ENCODE data around the gene KLHL10. TPM values are rescaled to one million over a fixed set of nuclear protein-coding genes. Genes with fewer than 3 reads are reported as not detected.

The KLHL10 gene
- total and polyA plus RNA-seq, 2 of the 13 experiments (the other 11 are each of a cell fraction or from before 2014, with no cell fraction given), result 0.04 to 0.08 TPM

DNA sequence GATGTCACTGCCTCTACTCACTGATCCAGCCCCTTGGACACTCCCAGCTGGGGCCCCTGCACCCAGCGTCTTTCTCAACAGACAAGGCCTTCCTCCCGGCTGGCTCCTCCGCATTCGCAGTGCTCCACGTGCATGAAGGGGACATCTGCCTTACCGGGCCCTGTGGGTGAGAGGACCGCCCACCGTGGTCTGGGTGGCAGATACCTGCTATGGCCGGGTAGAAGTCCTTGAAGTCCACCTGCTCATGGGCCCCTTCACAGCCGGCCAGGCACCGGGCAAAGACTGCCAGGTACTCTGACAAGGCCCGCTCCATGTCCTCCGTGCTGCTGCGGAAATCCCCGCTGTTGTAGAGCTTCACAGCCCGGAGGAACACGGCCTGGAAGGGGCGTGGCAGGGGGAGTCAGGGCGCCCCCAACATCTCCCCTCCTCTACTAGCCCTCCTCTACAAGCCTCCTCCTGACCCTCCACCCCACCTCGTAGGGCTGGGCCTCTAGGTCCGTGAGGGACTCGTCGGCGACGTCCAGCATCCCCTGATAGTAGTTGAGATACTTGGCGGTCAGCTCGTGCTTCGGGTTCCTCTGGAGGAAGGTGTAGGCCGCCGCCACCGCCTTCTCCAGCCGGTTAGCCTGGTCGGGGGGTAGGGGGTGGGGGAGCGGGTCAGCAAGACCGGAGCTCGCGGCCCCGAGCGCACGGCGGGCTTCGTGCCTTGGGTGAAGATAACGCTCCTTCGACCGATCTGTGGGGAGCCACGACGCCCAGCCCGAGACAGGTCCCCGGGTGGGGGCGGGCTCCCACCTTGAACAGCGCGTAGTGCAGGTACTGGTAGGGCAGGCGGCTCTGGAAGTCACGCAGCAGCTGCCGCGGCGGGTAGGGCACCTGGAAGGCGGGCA, 26.7 kb upstream of the KLHL10 start (continued):
- TF ChIP-seq, protein P1, sequence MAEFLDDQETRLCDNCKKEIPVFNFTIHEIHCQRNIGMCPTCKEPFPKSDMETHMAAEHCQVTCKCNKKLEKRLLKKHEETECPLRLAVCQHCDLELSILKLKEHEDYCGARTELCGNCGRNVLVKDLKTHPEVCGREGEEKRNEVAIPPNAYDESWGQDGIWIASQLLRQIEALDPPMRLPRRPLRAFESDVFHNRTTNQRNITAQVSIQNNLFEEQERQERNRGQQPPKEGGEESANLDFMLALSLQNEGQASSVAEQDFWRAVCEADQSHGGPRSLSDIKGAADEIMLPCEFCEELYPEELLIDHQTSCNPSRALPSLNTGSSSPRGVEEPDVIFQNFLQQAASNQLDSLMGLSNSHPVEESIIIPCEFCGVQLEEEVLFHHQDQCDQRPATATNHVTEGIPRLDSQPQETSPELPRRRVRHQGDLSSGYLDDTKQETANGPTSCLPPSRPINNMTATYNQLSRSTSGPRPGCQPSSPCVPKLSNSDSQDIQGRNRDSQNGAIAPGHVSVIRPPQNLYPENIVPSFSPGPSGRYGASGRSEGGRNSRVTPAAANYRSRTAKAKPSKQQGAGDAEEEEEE (CRISPR knock-in tag; IDR thresholded peaks at IDR 0.05; ENCODE audit: borderline replicate concordance), result no peak
- TF ChIP-seq, protein P2, sequence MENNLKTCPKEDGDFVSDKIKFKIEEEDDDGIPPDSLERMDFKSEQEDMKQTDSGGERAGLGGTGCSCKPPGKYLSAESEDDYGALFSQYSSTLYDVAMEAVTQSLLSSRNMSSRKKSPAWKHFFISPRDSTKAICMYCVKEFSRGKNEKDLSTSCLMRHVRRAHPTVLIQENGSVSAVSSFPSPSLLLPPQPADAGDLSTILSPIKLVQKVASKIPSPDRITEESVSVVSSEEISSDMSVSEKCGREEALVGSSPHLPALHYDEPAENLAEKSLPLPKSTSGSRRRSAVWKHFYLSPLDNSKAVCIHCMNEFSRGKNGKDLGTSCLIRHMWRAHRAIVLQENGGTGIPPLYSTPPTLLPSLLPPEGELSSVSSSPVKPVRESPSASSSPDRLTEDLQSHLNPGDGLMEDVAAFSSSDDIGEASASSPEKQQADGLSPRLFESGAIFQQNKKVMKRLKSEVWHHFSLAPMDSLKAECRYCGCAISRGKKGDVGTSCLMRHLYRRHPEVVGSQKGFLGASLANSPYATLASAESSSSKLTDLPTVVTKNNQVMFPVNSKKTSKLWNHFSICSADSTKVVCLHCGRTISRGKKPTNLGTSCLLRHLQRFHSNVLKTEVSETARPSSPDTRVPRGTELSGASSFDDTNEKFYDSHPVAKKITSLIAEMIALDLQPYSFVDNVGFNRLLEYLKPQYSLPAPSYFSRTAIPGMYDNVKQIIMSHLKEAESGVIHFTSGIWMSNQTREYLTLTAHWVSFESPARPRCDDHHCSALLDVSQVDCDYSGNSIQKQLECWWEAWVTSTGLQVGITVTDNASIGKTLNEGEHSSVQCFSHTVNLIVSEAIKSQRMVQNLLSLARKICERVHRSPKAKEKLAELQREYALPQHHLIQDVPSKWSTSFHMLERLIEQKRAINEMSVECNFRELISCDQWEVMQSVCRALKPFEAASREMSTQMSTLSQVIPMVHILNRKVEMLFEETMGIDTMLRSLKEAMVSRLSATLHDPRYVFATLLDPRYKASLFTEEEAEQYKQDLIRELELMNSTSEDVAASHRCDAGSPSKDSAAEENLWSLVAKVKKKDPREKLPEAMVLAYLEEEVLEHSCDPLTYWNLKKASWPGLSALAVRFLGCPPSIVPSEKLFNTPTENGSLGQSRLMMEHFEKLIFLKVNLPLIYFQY (CRISPR knock-in tag; IDR thresholded peaks at IDR 0.05; ENCODE audit: borderline replicate concordance), result 0 out of 2 replicates have a peak, but pooled peaks have one; percentile 28
- TF ChIP-seq ZNF17 (CRISPR knock-in tag; IDR thresholded peaks at IDR 0.05), result no peak
- peak; percentile 51; the same call in 1 of the 2 replicates for TF ChIP-seq ZFP41 (CRISPR knock-in tag; IDR thresholded peaks at IDR 0.05; ENCODE audit: borderline replicate concordance)
- TF ChIP-seq RELA (CRISPR knock-in tag; IDR thresholded peaks at IDR 0.05), result no peak
- TF ChIP-seq ZSCAN31 (CRISPR knock-in tag; IDR thresholded peaks at IDR 0.05; ENCODE audit: low read depth), result no peak
- TF ChIP-seq, protein P3, sequence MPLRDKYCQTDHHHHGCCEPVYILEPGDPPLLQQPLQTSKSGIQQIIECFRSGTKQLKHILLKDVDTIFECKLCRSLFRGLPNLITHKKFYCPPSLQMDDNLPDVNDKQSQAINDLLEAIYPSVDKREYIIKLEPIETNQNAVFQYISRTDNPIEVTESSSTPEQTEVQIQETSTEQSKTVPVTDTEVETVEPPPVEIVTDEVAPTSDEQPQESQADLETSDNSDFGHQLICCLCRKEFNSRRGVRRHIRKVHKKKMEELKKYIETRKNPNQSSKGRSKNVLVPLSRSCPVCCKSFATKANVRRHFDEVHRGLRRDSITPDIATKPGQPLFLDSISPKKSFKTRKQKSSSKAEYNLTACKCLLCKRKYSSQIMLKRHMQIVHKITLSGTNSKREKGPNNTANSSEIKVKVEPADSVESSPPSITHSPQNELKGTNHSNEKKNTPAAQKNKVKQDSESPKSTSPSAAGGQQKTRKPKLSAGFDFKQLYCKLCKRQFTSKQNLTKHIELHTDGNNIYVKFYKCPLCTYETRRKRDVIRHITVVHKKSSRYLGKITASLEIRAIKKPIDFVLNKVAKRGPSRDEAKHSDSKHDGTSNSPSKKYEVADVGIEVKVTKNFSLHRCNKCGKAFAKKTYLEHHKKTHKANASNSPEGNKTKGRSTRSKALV (CRISPR knock-in tag; IDR thresholded peaks at IDR 0.05), result no peak
- no peak for TF ChIP-seq ZNF24 (IDR thresholded peaks at IDR 0.05)
- TF ChIP-seq ZBTB42 (CRISPR knock-in tag; IDR thresholded peaks at IDR 0.05), result no peak
